ENCODE measurements around the gene ETV3.
A peak's percentile ranks its signal among the peaks of the same experiment; 100 is the strongest.

The ETV3 gene

GRCh38 chr1:157161901-157162300, 23.7 kb upstream of the ETV3 start:
- H3K4me3 ChIP-seq (ENCODE audit: low read depth, low read length): no peak overlapping the region
- DNase-seq (ENCODE audit: low read depth): no peak
- TF ChIP-seq, protein P1, sequence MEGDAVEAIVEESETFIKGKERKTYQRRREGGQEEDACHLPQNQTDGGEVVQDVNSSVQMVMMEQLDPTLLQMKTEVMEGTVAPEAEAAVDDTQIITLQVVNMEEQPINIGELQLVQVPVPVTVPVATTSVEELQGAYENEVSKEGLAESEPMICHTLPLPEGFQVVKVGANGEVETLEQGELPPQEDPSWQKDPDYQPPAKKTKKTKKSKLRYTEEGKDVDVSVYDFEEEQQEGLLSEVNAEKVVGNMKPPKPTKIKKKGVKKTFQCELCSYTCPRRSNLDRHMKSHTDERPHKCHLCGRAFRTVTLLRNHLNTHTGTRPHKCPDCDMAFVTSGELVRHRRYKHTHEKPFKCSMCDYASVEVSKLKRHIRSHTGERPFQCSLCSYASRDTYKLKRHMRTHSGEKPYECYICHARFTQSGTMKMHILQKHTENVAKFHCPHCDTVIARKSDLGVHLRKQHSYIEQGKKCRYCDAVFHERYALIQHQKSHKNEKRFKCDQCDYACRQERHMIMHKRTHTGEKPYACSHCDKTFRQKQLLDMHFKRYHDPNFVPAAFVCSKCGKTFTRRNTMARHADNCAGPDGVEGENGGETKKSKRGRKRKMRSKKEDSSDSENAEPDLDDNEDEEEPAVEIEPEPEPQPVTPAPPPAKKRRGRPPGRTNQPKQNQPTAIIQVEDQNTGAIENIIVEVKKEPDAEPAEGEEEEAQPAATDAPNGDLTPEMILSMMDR (IDR thresholded peaks at IDR 0.05; ENCODE audit: low read depth, low read length, missing control alignments): no peak

DNA sequence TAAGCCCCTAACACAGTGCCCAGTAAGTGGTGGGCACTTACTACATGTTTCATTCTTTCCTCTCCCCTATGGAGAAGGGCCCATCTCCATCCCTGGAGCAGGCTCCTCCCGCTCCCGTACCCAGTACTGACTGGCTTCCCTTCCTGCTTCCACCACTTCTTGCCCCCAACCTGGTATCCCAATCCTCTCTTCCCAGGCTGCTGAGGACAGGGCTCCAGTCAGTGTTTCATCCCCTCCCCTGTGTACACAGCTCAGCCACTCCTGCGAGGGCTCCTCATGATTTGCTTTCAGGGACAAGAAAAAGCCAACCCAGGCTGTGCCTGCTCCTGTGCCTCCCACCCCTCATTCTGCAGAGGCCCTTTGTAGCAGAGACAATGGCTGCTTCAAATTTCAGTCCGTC, 20.8 kb upstream of the ETV3 start:
- no peak for DNase-seq (ENCODE audit: low read depth)
- TF ChIP-seq, protein P1 (IDR thresholded peaks at IDR 0.05; ENCODE audit: low read depth, low read length, missing control alignments): no peak
- H3K4me3 ChIP-seq (ENCODE audit: low read depth, low read length): no peak overlapping the region

DNA sequence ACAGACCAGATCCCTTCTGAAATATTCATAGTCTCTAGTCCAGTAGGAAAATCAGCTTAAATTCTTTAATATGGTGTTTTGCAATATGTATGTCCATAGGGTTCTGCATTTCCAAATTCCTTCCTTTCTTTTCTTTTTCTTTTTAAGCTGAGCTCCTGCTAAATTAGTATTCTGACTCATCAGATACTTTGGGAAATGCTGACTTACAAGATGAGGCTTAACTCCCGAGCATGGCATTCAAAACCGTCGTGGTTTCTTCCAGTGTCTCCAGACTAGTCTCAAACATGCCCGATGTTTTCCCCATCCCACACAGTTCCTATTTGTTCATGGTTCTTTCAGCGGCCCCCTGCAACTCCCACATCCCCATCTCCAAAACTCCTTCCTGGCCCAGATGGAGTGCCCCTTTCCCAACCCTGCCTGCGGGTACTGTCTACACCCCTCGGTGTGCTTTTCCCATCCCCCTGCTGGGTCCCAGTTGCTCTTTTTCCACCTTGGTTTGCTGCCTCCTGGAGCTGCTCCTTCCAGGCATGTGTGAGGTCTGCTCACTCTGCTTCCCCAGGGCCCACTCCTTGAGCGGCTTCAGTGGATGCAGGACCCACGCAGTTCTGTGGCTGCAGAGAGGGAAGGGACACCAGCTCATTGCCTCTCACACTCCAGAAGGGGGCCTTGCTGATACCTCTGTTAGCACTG, 19.5 kb upstream of the ETV3 start:
- no peak for DNase-seq (ENCODE audit: low read depth)
- H3K4me3 ChIP-seq (ENCODE audit: low read depth, low read length): no peak overlapping the region
- TF ChIP-seq, protein P1 (IDR thresholded peaks at IDR 0.05; ENCODE audit: low read depth, low read length, missing control alignments): no peak

DNA sequence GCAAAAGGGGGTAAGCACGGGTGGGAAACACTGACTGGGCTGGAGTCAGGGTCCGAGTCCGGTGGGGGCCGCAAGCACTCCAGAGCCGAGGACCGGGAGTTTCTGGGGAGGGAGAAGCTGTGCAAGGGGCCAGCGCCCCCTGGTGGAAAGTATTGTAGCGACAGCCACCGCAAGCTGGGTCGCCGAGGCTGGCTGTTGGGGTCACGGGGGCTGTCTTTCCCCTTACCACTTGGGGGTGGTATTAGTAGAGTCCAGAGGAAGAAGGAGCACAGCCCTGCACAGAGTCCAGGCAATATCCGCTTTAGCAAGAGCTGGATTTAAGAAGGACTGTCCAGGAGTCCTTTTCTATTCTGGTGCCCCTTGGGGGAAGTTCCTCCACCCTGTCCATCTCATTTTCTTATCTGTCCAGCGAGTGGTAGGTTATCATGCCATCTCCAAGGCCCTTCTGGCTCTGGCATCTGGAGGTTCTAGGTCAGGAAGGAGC, 17.9 kb upstream of the ETV3 start:
- no peak overlapping the region for H3K4me3 ChIP-seq (ENCODE audit: low read depth, low read length)
- TF ChIP-seq, protein P1 (IDR thresholded peaks at IDR 0.05; ENCODE audit: low read depth, low read length, missing control alignments): peak; percentile 87
- no peak for DNase-seq (ENCODE audit: low read depth)

DNA sequence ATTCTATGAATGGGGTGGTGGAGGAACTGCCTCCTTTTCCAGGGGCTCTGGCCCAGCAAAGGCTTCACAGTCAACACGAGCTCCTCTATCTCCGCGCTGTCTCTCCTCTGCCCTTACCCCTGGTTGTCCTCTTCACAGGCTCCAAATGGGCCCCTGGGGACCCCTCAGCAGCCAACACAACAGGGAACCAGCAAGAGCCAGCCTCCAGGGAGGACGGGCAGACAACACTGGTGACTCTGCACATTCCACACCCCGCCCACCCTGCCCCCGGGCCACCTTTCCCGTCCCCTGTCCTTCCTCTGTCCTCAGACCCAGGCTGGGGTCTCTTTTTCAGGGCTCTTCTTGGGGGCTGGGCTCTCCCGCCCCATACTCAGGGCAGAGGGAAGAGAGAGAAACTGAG, 17.5 kb upstream of the ETV3 start:
- TF ChIP-seq, protein P1 (IDR thresholded peaks at IDR 0.05; ENCODE audit: low read depth, low read length, missing control alignments): no peak
- no peak for DNase-seq (ENCODE audit: low read depth)
- no peak overlapping the region for H3K4me3 ChIP-seq (ENCODE audit: low read depth, low read length)

DNA sequence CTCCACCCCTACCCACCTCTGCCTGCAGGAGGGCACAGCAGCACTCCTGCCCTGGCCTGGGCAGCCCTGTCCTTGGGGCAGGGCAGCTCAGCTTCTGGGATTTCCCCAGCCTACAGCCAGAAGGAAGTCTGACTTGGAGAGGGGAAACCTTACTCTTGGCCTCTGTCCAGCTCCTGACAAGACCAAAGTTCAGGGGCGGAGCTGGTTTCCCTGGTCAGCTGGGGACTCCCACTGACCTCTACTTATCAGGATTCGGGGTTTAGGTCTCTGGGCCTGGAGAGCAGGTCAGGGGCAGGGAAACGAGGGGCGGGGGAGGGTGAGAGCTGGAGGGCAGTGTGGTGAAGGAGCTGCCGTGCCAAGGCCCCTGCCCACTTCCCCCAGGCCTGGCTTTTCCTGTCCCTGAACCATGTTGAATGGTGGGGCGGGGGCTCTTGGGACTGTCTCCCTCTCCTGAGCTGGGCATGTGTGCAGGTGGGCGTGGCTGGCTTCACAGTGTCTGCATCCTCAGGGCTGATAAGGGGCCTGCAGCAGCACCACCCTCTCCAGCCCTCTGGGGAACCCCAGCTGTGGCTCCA, 16.8 kb upstream of the ETV3 start:
- no peak overlapping the region for H3K4me3 ChIP-seq (ENCODE audit: low read depth, low read length)
- TF ChIP-seq, protein P1 (IDR thresholded peaks at IDR 0.05; ENCODE audit: low read depth, low read length, missing control alignments): no peak
- DNase-seq (ENCODE audit: low read depth): no peak

GRCh38 chr1:157154291-157154690, 16.1 kb upstream of the ETV3 start:
- DNase-seq (ENCODE audit: low read depth): no peak
- TF ChIP-seq, protein P1 (IDR thresholded peaks at IDR 0.05; ENCODE audit: low read depth, low read length, missing control alignments): no peak

More at GRCh38 chr1:157154291-157154690, 16.1 kb upstream of the ETV3 start:
- no peak overlapping the region for H3K4me3 ChIP-seq (ENCODE audit: low read depth, low read length)

All from GM12864 (cell line).